Dermis blood vessel endothelial cell (primary cell): ENCODE results near the gene CYP2A6. TPM values are rescaled to one million over a fixed set of nuclear protein-coding genes. Genes with fewer than 3 reads are reported as not detected.
A peak's percentile ranks its signal among the peaks of the same experiment; 100 is the strongest.
"Not testable (repeated sequence)": the region's sequence is repeated elsewhere in the genome, so short reads cannot be mapped to it uniquely, and the experiment has no call there.

Experiments used
- DNase-seq: peaks from one replicate; pipeline ENCODE4 v3.0.0; 2010
- total RNA-seq: library from RNA; depleted of rRNA; stranded (reverse); fragments of >200 nt; gene quantifications from 2 replicates; pipeline ENCODE4 v1.2.3, GENCODE V29; 2014

The CYP2A6 gene
- total RNA-seq, 1 donor from 2014 or later = not detected

- peak; percentile 43 for DNase-seq
Measured at GRCh38 chr19:40818480-40819399, 31.5 kb downstream of the CYP2A6 start.

DNA sequence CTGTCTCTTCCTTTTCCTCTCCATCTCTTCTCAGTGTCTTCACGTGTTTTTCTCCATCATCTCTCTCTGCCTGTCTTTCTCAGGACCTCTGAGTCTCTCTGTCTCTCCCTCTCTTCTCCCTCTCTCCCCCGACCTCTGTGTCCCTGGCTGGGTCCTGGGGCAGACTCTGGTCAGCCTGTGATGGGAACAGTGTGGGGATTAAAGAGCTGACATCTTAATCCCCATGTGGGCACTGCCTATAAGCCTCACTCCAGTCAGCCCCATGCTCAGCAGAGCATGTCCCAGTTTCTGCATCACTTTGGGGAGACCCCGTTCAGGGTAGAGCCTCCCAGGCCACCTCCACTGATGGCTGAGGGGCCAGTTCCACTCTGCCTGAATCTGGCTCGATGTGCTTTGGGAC is 35.0 kb downstream of the CYP2A6 start:
- no peak for DNase-seq

GRCh38 chr19:40813182-40813581 is 37.1 kb downstream of the CYP2A6 start:
- DNase-seq = peak; percentile 10

DNA sequence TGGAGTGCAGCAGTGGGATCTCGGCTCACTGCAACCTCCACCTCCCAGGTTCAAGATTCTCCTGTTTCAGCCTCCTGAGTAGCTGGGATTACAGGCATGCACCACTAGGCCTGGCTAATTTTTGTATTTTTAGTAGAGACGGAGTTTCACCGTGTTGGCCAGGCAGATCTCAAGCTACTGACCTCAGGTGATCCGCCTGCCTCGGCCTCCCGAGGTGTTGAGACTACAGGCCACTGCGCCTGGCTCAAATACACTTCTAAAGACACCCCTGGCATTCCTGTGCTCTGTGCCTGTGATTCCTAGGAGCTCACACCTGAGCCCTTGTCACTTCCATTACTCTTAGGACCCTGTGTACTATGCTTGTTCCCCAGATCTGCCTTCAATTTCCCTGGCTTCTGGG is 37.7 kb downstream of the CYP2A6 start:
- DNase-seq = not testable (repeated sequence)

- peak; percentile 8 for DNase-seq
Measured at GRCh38 chr19:40811478-40812341, 38.5 kb downstream of the CYP2A6 start.

DNA sequence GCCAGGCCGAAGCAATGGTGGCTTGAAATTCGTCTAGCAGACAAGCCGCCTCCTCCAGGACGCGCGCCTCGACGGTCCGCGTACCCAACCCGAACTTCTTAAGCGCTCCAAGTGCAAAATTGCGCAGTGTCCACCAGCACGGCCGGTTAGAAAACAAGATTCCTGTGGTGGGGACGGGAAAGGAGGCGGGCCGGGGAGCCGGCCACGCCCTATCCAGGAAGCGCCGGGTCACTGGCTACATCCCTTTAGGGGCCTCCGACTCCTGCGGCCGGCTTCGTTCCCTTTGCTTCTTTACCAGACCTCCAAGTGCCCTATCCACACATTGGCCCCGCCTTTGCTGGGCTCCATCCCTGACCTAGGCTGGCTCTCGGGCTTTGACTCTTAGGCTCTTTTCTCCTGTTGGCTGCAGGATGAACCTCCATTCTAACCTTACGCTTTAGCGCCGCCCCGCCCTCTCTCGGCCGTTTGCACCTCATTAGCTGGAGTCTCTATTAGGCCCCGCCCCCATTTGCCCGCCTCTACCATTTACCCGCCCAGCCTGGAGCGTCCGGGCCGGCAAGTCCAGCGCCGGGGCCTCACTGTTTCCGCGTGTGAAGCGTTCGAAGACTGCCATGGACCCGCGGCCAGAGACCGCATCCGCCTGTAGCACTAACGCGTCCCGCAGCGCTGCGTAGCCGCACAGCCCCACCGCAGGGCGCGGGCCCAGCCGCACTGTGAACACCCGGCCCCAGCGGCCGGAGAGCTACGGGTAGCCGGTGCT is 39.4 kb downstream of the CYP2A6 start:
- peak; percentile 75 for DNase-seq

- peak; percentile 8 for DNase-seq
Measured at GRCh38 chr19:40810160-40810559, 40.1 kb downstream of the CYP2A6 start.

DNA sequence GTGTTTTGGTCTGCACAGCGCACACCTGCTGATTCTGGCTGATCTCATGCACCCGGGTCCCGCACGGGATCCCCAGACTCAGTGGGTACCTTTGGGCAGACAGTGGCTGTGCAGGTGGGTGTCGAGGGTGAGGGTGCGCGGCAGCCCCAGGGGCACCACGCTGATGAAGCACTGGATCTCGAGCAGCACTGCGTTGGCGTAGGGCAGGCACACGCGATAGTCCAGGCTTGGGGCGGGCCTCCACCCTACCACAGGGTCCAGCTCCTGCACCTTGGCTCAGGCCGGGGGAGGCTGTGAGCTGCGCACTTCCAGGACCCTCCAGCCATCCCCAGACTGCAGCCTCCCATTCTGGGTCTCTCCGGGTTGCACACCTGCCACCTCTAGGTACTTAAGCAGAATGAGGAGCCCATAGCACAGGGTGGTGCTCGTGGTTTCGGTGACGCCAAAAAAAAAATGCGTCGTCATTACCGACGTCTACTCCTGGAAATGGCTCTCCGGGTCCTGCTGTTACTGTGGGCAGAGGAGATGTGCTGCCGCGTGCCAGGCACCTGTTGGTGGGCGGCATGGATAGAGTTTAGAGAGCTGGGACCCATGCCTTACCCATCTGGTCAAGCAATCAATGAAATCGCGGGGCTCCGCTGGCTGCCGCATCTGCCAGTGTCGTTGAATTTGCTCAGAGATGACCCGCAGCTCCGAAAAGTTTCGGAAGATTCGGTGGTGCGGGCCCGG is 40.7 kb downstream of the CYP2A6 start:
- no peak for DNase-seq

GRCh38 chr19:40808497-40808896 is 41.8 kb downstream of the CYP2A6 start:
- no peak for DNase-seq

GRCh38 chr19:40808021-40808325 is 42.3 kb downstream of the CYP2A6 start:
- DNase-seq = no peak

GRCh38 chr19:40807147-40808020 is 42.9 kb downstream of the CYP2A6 start:
- DNase-seq = peak; percentile 42

GRCh38 chr19:40806423-40807146 is 43.7 kb downstream of the CYP2A6 start:
- DNase-seq = peak; percentile 99

GRCh38 chr19:40805258-40805868 is 44.9 kb downstream of the CYP2A6 start:
- no peak for DNase-seq

DNA sequence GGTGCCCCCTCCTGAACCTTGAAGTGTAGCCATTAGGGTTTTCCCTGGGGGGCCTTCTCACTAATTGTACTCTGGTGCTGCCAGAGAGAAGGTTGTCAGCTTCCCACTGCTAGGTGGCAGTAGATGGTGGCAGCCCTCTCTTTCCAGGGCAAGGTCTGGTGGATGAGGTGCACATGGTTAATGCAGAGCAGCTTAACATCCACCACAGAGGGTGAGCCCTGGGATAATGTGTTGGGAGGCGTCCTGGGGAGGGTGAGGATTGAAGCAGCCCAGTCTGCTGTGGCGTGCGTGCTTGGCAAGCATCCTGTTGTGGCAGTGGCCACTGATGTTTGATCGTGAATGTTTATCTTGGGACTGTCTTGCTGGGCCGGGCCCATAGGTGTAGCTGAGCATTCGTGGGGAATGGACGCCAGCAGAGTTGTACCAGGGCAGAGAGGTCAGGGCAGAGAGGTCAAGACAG is 45.4 kb downstream of the CYP2A6 start:
- DNase-seq = peak; percentile 31

DNA sequence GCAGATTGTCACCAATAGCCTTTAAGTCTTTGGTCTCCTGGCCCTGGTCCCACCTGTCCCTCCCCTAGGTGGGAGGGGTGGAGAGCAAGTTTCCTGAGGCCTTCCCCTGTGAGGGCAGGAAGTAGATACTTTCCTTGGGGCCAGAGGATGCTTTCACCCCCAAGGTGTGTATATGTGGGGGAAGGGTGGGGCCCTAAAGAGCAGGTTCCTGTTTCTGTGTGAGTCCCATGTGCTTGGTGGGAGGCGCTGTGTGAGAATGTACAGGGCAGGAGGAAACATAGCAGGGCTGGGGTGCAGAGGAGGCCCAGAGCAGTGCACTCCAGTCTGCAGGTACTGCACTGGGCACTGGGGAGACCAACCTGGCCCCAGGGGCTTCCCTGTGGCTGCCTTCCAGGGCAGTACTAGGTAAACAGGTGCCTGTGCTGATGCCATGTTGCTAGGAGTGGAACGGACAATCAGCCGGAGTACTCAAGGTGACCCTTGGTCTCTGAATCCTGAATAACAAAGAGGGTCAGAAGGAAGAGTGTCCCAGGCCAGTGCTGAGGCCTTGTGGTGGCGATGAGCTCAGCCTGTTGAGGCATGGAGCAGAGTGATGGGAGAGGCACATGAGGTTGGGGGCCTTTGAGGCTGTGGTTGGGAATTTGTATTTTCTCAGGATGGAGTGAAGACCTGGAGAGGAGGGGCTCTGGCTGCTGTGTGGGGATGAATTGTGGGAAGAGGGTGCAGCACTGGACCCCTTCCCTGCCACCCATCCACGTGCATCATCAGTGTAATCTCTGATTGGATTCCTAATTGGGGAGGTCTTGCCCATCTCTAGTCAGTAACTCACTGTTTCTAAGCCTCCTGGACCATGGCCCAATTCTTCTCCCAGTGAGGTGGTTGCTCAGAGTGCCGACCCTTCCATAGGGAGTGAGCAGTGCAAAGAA is 46.1 kb downstream of the CYP2A6 start:
- DNase-seq = peak; percentile 11

- peak; percentile 17 for DNase-seq
Measured at GRCh38 chr19:40803170-40803856, 46.9 kb downstream of the CYP2A6 start.

GRCh38 chr19:40802300-40803169 is 47.7 kb downstream of the CYP2A6 start:
- peak; percentile 50 for DNase-seq
